ENCODE data around the gene ZC3H12A. TPM values are rescaled to one million over a fixed set of nuclear protein-coding genes. Genes with fewer than 3 reads are reported as not detected.

Gene ZC3H12A
- total RNA-seq, 1 donor from 2014 or later, result 3.0 TPM

GRCh38 chr1:37472281-37472680, 2.1 kb upstream of the ZC3H12A start:
- DNase-seq (ENCODE audit: low spot score, unreplicated experiment), result no peak
- TF ChIP-seq CTCF (IDR thresholded peaks at IDR 0.05; ENCODE audit: unreplicated experiment), result no peak
- Mint-ChIP-seq H3K27me3 (peaks cover 27% of the 10 kb centered on the region), H3K4me1 (ENCODE audit: low read depth) (peaks cover 14% of the 10 kb centered on the region), H3K36me3 (ENCODE audit: insufficient read depth) (no peaks in the 10 kb centered on the region), H3K4me3 (ENCODE audit: low read depth) (no peak overlapping the region), H3K9me3 (ENCODE audit: low read depth) (no peaks in the 10 kb centered on the region), H3K27ac (no peak overlapping the region)

DNA sequence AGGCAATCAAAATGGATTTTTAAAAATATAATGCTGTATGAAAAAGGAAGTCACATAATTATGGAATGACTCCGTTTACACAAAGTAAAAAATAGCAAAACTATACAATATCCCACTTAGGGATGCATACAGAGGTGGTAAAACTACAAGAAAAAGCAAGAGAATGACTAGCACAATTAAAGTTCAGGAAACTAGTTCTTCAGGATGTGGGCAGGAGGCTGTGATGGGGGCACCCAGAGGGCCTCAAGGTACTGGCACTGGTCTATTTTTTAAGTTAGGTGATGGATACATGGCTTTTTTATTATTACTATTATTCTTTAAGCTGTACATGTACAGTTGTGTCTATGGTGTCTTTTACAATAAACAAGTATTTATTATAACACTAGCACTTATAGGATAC, 1.4 kb upstream of the ZC3H12A start:
- peak overlapping the region; percentile 7 for H3K4me3 Mint-ChIP-seq (ENCODE audit: low read depth)
- peaks cover 27% of the 10 kb centered on the region for H3K27me3 Mint-ChIP-seq
- H3K36me3 Mint-ChIP-seq (ENCODE audit: insufficient read depth), result peaks cover 2% of the 10 kb centered on the region
- H3K9me3 Mint-ChIP-seq (ENCODE audit: low read depth), result no peaks in the 10 kb centered on the region
- no peak overlapping the region for H3K27ac Mint-ChIP-seq
- H3K4me1 Mint-ChIP-seq (ENCODE audit: low read depth), result peaks cover 14% of the 10 kb centered on the region
- no peak for TF ChIP-seq CTCF (IDR thresholded peaks at IDR 0.05; ENCODE audit: unreplicated experiment)
- DNase-seq (ENCODE audit: low spot score, unreplicated experiment), result no peak

- TF ChIP-seq CTCF (IDR thresholded peaks at IDR 0.05; ENCODE audit: unreplicated experiment), result no peak
- Mint-ChIP-seq H3K4me1 (ENCODE audit: low read depth) (peaks cover 14% of the 10 kb centered on the region), H3K27me3 (peaks cover 27% of the 10 kb centered on the region), H3K36me3 (ENCODE audit: insufficient read depth) (peaks cover 2% of the 10 kb centered on the region), H3K27ac (peak overlapping the region; percentile 71), H3K4me3 (ENCODE audit: low read depth) (peak overlapping the region; percentile 77), H3K9me3 (ENCODE audit: low read depth) (no peaks in the 10 kb centered on the region)
- no peak for DNase-seq (ENCODE audit: low spot score, unreplicated experiment)
Observed at GRCh38 chr1:37473431-37474045, 842 bp upstream of the ZC3H12A start.

DNA sequence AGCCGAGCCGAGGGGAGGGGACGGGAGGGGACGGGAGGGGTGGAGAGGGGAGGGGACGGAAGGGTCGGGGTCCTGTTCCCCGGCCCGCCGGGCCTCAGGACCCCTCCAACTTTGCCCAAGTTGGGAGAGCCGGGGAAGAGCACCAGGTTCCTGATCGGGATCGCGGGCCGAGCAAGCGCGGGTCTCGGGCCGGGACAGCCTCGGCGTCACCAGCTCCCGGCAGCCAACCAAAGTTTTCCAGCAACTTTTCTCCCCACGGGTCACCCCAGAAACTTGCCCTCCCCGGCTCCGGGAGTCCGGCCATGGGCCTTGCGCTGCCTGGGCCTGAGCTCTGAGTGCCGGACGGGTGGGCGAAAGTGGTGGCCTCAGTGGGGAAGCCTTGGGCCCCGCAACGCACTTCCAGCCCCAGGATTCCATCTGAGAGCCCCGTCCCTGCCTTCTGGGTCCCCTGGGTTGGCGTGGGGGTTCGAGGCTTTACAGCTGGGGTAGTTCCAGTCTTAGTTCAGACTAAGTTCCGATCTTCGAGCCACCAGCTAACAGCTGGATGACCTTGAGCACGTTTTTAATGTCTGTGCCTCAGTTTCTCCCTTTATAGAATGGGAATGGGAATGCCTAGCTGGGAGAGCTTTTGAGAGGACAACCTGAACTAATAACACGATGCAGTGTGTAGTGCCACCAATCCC, 458 bp downstream of the ZC3H12A start:
- peaks cover 14% of the 10 kb centered on the region for H3K4me1 Mint-ChIP-seq (ENCODE audit: low read depth)
- peaks cover 27% of the 10 kb centered on the region for H3K27me3 Mint-ChIP-seq

More for the DNA sequence above, 458 bp downstream of the ZC3H12A start:
- H3K27ac Mint-ChIP-seq, result peak overlapping the region; percentile 52
- no peaks in the 10 kb centered on the region for H3K9me3 Mint-ChIP-seq (ENCODE audit: low read depth)
- peak; percentile 27 for DNase-seq (ENCODE audit: low spot score, unreplicated experiment)
- peaks cover 2% of the 10 kb centered on the region for H3K36me3 Mint-ChIP-seq (ENCODE audit: insufficient read depth)
- no peak for TF ChIP-seq CTCF (IDR thresholded peaks at IDR 0.05; ENCODE audit: unreplicated experiment)
- H3K4me3 Mint-ChIP-seq (ENCODE audit: low read depth), result peak overlapping the region; percentile 76
